ENCODE measurements around the gene MED12. TPM values are rescaled to one million over a fixed set of nuclear protein-coding genes. Genes with fewer than 3 reads are reported as not detected.

MED12 gene
- total RNA-seq, 4 donors from 2014 or later = 23.7 to 34.2 (median 28.2) TPM

- 81% methylated on average over 3 of the region's 3 CpGs for WGBS
- Histone ChIP-seq H3K27me3 (no peaks in the 10 kb centered on the region), H3K4me1 (no peaks in the 10 kb centered on the region), H3K9me3 (no peaks in the 10 kb centered on the region), H3K36me3 (no peaks in the 10 kb centered on the region), H3K4me3 (no peak overlapping the region), H3K27ac (replicated peaks in 1 of 4) (no peak overlapping the region)
- DNase-seq (ENCODE audit: extremely low spot score) = no peak
- intact Hi-C loops (cut with DNase I) = no loop called here
- TF ChIP-seq POLR2A (IDR thresholded peaks at IDR 0.05; ENCODE audit: low read depth) (no peak), EP300 (IDR thresholded peaks at IDR 0.05) (no peak), POLR2AphosphoS5 (IDR thresholded peaks at IDR 0.05) (no peak), CTCF (IDR thresholded peaks at IDR 0.05) (no peak)
Observed at GRCh38 chrX:71160475-71160874, 42.1 kb downstream of the MED12 start.

- no peak for DNase-seq (ENCODE audit: extremely low spot score)
- H3K4me1 ChIP-seq = no peaks in the 10 kb centered on the region
- H3K36me3 ChIP-seq = no peaks in the 10 kb centered on the region
- 75% methylated on average over 4 of the region's 4 CpGs for WGBS
- TF ChIP-seq EP300 (IDR thresholded peaks at IDR 0.05) (no peak), CTCF (IDR thresholded peaks at IDR 0.05) (no peak), POLR2AphosphoS5 (IDR thresholded peaks at IDR 0.05) (no peak), POLR2A (IDR thresholded peaks at IDR 0.05; ENCODE audit: low read depth) (no peak)
- no peaks in the 10 kb centered on the region for H3K9me3 ChIP-seq
- no peak overlapping the region for H3K4me3 ChIP-seq
- intact Hi-C loops (cut with DNase I) = no loop called here
- no peaks in the 10 kb centered on the region for H3K27me3 ChIP-seq
- H3K27ac ChIP-seq (replicated peaks in 1 of 4) = no peak overlapping the region
Observed at GRCh38 chrX:71162981-71163380, 44.6 kb downstream of the MED12 start.

- TF ChIP-seq POLR2AphosphoS5 (IDR thresholded peaks at IDR 0.05) (no peak), POLR2A (IDR thresholded peaks at IDR 0.05; ENCODE audit: low read depth) (no peak), CTCF (IDR thresholded peaks at IDR 0.05) (no peak), EP300 (IDR thresholded peaks at IDR 0.05) (no peak)
- Histone ChIP-seq H3K4me3 (no peak overlapping the region), H3K4me1 (no peaks in the 10 kb centered on the region), H3K27ac (replicated peaks in 1 of 4) (no peak overlapping the region), H3K27me3 (no peaks in the 10 kb centered on the region), H3K9me3 (no peaks in the 10 kb centered on the region), H3K36me3 (no peaks in the 10 kb centered on the region)
- no peak for DNase-seq (ENCODE audit: extremely low spot score)
- WGBS = 89% methylated on average over 9 of the region's 12 CpGs
- intact Hi-C loops (cut with DNase I) = no loop called here
Observed at GRCh38 chrX:71164071-71164470, 45.7 kb downstream of the MED12 start.

GRCh38 chrX:71166461-71166860 lies 48.1 kb downstream of the MED12 start:
- 76% methylated on average over 6 of the region's 6 CpGs for WGBS
- Histone ChIP-seq H3K36me3 (peaks cover 0 to 5% (median 0%) of the 10 kb centered on the region in 4 donors), H3K4me1 (no peaks in the 10 kb centered on the region), H3K27me3 (no peaks in the 10 kb centered on the region), H3K27ac (replicated peaks in 1 of 4) (no peak overlapping the region), H3K9me3 (no peaks in the 10 kb centered on the region), H3K4me3 (no peak overlapping the region)
- DNase-seq (ENCODE audit: extremely low spot score) = no peak
- intact Hi-C loops (cut with DNase I) = no loop called here
- TF ChIP-seq EP300 (IDR thresholded peaks at IDR 0.05) (no peak), POLR2AphosphoS5 (IDR thresholded peaks at IDR 0.05) (no peak), POLR2A (IDR thresholded peaks at IDR 0.05; ENCODE audit: low read depth) (no peak), CTCF (IDR thresholded peaks at IDR 0.05) (no peak)

All from esophagus muscularis mucosa (tissue), 4 donors.